GM12892 (cell line): Measurements from ENCODE around the gene PRTN3.

Experiments used
- POLR2A ChIP-seq: IDR thresholded peaks from 2 replicates; pipeline ENCODE4 v1.6.1; 2011; ENCODE audit warnings: low read depth, low read length, control low read depth
- POLR2AphosphoS5 ChIP-seq: IDR thresholded peaks from 2 replicates; pipeline ENCODE4 v1.6.1; 2011; ENCODE audit warnings: low read depth, low read length, control low read depth
- TAF1 ChIP-seq: IDR thresholded peaks from 2 replicates; pipeline ENCODE4 v1.6.1; 2011; ENCODE audit warnings: low read depth, mild to moderate bottlenecking, control low read depth, low read length, borderline replicate concordance

DNA sequence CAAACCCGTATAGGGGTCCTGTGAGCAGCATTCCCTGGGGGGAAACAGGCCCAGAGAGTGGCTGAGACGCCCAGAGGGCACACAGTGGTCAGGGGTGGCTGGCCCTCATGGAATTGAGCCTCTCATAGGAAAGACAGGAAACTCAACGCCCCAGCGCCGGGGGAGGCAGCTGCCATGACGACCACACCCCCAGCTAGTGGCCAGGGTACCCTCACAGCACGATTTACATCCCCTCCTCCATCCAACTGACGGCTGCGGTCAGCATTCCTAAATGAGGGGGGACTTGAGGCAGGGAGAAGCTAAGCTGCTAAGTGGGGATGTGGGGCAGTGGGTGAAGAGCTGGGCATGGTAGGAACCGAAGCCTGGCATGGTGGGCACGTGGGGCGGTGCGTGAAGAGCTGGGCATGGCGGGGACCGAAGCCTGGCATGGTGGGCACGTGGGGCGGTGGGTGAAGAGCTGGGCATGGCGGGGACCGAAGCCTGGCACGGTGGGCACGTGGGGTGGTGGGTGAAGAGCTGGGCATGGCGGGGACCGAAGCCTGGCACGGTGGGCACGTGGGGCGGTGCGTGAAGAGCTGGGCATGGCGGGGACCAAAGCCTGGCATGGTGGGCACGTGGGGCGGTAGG lies 42.2 kb downstream of the PRTN3 start:
- TF ChIP-seq POLR2A, result no peak
- no peak for TF ChIP-seq POLR2AphosphoS5
- TF ChIP-seq TAF1, result no peak
